ENCODE results near the gene ZSCAN31.

Gene ZSCAN31

DNA sequence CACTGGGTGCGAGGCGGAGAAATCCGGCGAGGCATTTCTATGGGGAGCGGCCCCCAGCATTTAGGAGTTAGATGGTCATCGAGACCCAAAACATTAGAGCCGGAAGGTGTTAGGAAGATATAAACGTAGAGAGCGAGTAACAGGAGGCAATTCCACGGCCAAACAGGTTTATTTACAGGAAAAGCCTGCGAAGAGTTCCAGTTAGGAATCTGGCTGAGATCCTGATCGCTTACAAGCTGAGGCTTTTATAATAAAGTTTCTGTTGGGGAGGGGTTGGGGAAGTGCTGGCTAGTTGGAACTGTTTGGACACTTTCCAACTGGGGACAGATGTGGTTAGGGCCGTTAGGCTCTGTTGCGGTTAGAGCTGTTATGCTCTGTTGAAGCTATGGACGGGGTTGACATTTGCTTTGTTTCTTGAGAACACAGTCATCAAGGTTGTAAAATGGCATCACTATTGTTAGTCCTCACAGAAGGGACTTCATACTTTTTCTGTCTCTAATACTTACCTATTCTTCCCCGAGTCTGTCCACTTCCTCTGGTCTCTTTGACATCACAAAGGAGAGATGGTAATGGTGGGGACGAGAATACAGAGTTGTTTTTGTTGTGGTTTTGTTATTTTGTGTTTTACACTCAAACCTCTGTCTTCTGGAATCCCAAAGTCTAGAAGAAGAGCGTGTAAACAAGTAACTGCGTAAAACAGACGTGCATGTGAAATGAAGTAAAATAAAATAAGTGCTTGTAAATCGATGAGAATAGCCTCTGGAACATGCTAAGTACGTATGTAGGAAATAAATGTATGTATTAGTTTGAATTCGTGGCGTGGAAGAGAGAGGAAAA lies 554 bp upstream of the ZSCAN31 start:
- TF ChIP-seq, protein P1, sequence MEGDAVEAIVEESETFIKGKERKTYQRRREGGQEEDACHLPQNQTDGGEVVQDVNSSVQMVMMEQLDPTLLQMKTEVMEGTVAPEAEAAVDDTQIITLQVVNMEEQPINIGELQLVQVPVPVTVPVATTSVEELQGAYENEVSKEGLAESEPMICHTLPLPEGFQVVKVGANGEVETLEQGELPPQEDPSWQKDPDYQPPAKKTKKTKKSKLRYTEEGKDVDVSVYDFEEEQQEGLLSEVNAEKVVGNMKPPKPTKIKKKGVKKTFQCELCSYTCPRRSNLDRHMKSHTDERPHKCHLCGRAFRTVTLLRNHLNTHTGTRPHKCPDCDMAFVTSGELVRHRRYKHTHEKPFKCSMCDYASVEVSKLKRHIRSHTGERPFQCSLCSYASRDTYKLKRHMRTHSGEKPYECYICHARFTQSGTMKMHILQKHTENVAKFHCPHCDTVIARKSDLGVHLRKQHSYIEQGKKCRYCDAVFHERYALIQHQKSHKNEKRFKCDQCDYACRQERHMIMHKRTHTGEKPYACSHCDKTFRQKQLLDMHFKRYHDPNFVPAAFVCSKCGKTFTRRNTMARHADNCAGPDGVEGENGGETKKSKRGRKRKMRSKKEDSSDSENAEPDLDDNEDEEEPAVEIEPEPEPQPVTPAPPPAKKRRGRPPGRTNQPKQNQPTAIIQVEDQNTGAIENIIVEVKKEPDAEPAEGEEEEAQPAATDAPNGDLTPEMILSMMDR (IDR thresholded peaks at IDR 0.05), result no peak

DNA sequence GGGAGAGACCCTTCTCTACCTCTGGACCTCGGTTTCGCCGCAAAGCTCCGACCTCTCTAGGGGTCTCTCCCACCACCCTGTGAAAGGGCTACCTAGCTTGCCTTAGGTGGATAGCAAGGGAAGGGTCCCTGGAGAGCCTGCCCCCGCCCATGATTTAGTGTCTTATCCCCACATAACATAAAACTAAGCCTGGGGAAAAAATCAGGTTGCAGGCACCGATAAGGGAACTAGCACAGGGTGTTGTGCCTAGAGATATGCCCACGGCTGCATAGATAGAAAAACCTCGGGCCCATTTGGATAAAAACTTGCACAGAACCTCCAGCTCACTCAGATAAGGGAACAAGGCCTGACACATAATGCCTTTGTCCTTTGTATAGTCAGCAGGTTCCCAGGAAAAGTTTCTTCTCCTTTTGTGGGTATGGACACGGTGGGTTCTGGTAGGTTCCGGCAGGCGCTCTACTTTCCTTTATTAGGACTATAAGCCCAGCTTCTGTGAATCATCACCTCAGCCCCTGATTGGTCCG lies 846 bp downstream of the ZSCAN31 start:
- TF ChIP-seq, protein P1 (IDR thresholded peaks at IDR 0.05), result no peak

DNA sequence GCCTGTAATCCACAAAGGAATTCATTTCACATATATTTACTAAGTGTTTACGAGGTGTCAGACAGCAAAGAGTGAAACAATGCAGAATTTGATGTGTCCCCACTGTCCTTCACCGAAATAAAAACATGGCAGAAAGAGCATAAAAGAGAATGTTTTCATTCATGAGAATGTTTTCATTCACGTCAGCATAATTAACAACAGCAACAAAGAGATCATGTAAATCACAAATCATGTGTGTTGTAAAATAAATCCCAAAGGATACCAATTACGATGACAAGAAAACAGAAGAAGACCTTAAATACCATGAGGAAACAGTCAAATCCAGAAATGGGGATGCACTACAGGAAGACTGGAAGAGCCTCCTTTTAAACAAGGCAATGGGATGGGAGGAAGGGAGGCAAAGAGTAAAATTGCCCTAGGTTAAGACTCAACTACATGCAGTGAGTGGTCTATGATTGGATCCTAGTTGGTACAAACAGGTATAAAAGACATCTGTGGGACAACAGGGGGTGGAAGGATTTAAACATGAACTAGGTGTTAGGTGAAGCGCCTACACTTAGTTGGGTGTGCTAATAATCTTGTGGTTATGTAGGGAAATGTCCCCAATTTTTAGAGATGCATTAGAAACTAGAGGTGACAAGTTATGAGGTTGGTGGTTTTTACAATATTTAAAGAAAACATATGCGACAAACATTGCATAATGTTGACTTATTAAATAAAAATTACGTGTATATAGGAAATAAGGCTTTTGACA lies 1.5 kb downstream of the ZSCAN31 start:
- TF ChIP-seq, protein P1 (IDR thresholded peaks at IDR 0.05), result no peak

DNA sequence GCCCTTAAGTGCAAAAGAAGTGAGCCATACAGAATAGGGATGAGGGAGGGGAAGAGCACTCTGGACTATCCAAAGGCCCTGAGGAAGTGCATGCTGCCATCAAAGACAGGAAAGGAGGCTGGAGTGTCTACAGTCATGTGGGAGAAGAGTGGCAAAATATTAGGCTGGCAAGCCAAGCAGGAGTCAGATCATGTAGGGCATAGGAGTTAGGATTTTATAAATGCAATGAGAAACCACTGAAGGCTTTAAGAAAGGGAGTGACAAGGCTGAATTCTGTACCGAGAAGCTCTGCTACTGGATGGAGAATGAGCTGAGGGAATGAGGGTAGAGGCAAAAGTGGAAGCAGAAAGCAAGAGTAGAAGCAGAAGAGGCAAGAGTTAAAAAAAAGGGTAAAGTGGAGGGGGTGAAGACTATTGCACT lies 2.3 kb downstream of the ZSCAN31 start:
- TF ChIP-seq, protein P1 (IDR thresholded peaks at IDR 0.05), result no peak

DNA sequence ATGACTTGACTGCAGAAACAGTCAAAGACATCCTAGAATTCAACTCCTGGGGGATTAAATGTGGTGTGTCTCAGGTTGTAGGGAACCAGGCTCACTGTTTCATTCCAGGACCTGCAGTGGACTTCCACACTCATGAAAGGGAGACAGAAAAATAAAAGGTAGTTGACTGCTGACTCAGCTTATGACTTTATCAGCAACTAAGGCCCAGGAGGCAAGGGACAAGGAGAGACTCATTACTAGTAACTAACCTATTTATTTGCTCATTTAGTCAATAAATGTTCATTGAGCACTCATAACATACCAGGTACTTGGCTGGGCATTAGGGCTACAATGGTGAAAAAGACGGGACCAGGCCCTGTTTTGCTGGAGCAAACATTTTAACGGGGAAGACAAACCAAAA lies 2.9 kb downstream of the ZSCAN31 start:
- TF ChIP-seq, protein P1 (IDR thresholded peaks at IDR 0.05), result no peak

DNA sequence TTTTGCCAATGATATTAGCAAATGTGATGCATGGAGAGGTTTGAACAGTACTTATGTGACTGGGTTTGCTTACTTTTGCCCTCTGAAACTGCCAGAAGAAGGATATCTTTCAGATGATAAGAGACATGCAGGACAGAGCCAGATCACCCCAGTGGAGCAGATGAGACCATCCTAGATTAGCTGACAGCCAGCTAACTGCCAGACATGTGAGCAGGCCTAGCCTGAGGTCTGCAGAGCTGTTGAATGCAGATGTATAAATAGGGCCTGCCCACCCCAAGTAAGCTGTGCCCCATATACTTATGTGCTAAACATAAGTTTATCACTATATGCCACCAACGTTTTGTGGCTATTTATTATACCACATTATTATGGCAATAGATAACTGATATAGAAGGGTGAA lies 5.9 kb downstream of the ZSCAN31 start:
- TF ChIP-seq, protein P1 (IDR thresholded peaks at IDR 0.05), result no peak

DNA sequence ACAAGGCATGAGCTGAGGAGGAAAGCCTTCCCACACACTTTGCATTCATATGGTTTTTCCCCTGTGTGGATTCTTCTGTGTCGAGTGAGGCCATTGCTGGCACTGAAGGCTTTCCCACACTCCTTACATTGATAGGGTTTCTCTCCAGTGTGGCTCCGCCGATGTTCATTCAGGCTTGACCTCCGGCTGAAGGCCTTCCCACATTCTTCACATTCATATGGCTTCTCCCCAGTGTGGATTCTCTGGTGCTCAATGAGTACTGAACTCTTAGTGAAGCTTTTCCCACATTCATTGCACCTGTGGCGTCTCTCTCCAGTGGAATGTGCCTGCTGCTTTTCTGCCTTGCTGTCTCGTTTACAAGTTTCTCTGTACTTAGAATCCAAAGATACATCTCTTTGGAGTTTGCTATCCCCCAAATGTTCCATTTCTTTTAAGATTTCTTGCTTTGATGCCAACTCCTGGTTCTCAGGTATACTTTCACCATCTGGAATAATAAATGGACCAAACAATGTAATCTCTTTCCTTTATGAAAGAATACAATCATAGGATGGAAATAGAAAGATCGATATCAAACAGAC lies 9.5 kb downstream of the ZSCAN31 start:
- TF ChIP-seq, protein P1 (IDR thresholded peaks at IDR 0.05), result no peak
